HG03108 (cell line): ENCODE measurements around the gene SNX19.

Experiments used
- ATAC-seq: cut with Tn5 transposase; IDR thresholded peaks from one replicate; pipeline ENCODE4 v1.9.1; 2021; ENCODE audit warnings: moderate library complexity; ENCODE audit not compliant: unreplicated experiment

Gene SNX19

DNA sequence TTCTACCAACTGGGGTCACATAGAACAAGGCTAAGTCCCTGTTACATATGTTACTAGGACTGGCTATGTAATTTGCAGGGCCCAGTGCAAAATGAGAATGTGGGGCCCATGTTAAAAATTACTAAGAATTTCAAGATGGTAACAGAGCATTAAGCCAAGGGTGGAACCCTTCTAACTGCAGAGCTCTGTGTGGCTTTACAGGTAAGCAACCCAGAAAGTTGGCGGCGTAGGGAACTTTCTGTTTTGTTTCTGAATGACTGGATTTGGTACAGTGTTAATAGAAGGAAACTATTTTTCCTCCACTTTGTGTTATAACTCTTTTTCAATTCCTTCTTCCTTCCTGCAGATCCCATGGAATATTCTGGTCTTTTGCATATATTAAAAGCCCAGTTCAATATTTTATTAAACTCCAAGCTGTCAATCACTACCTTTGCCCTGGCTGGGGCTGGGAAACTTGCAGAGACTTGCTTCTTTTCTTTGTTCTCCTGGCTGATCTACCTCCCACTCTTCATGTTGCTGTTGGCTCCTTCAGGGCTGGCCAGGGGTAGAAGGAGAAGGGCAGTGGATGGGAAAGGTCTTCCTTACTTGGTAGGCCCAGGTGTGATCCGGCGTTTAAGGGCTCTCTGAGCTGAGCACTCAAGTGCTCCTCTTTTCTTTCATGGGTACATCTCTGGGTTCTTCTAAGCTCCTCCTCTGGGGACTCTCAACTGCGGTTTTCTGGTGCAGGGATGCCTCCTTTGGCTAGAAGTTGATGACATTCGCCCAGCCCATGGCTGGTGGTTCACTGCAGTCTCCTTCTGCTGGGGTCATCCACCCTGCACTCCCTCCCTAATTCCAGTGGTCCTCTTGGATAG, 67.7 kb downstream of the SNX19 start:
- ATAC-seq: no peak

DNA sequence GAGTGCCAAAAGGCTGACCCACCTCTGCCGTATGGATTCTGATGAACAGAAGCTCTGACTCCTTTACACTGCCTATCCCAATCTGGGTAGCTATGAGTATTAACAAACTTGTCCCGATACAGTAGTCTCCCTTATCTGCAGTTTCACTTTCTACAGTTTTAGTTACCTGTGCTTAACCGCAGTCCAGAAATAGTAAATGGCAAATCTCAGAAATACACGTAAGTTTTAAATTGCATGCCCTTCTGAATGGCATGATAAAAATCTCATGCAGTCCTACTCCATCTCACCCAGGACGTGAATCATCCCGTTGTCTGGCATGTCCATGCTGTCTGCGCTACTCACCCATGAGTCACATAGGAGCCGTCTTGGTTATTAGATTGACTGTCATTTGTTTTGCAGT, 68.8 kb downstream of the SNX19 start:
- ATAC-seq: no peak

DNA sequence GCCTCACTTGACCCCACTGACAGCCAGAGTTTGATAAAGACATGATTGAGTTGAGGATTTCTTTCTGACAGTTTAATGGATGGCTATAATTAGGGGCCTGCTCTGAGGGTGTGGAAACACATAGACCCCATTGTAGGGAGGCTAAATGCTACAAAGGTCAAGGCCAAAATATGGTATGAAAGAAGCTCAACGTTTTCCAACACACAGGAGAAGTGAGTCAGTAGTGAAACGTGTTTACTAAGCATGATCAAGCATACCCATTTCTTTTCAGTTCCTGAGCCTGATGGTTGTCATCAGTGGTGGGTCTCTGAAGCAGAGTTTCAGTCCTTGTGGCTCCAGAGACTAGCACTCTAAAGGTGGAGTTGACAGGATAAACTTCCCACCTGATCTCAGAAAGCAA, 69.7 kb downstream of the SNX19 start:
- ATAC-seq: no peak

DNA sequence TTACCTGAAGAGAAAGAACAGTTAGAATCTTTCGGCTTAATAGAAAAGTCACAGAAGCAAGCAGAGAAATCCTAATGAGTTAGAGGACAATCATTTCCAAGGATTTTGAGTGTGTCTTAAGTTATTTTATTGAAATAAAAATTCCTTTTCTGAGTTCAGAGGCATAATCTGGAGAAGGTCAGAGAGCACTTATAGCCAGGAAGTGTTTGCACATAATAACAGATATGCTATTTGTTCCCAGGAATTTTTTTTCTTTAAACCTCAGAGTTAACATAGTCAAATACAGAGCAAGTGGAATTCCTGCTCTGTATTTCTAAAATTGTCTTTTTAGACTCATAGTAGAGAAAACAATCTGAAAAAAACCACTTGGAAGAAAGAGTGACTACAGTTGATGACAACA, 74.3 kb downstream of the SNX19 start:
- no peak for ATAC-seq

DNA sequence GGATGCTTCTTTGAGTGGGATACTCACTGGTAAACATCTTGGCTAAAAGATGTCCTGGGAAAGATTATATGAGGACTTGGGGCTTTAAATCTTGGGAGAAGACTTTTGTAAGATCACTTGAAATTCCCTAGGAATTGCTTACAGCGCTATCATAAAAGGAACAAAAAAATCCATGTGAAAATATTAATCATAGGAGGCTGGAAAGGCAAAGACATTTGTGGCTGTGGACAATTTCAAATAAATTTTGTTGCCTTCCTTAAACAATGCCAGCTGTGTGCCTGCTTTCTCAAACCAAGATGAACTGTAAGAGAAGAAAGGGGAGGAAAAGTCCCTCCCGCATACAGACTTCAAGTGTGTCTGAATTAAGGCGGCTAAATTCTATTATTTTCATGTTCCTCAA, 75.6 kb downstream of the SNX19 start:
- ATAC-seq: no peak

DNA sequence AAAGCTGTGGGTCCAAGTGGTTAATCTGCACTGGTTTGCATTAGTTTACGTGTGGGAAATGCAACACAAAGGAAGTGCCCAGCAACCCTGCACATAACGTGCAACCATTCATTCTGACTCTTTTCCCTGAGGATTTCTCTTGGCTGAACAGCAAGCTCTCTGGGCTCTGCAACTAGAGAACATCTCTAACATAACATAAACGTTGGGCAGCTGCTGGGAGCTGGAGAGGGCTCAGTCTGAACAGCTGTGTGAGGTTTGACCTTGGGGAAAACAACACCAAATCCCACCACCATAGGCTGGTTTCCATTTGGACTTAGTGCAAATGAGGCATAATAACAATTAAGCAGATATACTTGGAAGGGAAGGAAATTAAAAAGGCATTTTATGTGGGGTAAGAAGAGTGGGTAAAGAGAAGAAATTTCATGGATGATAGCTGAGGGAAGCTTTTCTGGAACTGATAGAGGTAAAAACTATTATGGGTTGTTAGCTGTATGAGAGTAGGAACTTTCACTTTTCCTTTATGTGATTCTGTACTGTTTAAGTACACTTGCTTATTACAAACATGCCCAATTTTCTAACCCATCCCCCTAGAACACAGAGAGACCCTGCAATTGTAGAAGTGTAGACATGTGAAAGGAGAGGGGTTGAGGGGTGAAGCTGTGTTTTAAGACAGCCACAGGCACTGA, 76.2 kb downstream of the SNX19 start:
- no peak for ATAC-seq

DNA sequence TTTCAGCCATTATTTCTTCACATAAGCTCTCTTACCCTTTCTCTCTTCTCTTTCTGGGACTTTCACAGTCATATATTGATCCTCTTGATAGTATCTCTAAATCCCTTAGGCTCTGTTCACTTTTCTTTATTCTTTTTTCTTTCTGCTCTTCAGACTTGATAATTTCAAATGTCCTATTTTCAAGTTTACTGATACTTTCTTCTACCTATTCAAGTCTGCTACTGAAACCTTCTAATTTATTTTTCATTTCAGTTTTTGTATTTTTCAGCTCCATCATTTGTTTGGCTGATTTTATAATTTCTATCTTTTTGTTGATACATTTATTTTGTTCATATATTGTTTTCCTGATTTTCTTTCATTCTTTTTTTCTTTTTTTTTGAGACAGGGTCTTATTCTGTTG, 79.1 kb downstream of the SNX19 start:
- no peak for ATAC-seq

DNA sequence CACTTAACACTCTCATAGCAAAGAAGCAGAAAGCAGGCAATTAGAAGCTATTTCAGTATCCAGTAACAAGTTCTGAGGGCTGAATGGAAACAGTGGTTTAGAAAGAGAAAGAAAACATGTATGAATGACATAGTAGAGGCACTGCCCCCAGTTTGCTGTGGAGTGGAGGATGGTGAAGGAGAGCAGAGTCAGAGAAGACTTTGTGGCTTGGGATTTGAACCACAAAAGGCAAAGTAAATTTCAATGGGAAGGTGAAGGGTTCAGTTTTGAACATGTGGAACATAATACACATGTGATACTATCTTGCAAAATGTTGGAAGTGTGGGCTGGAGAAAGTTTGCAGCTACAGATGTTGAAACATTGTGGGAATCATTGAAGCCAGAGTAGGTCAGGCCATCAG, 81.4 kb downstream of the SNX19 start:
- no peak for ATAC-seq

DNA sequence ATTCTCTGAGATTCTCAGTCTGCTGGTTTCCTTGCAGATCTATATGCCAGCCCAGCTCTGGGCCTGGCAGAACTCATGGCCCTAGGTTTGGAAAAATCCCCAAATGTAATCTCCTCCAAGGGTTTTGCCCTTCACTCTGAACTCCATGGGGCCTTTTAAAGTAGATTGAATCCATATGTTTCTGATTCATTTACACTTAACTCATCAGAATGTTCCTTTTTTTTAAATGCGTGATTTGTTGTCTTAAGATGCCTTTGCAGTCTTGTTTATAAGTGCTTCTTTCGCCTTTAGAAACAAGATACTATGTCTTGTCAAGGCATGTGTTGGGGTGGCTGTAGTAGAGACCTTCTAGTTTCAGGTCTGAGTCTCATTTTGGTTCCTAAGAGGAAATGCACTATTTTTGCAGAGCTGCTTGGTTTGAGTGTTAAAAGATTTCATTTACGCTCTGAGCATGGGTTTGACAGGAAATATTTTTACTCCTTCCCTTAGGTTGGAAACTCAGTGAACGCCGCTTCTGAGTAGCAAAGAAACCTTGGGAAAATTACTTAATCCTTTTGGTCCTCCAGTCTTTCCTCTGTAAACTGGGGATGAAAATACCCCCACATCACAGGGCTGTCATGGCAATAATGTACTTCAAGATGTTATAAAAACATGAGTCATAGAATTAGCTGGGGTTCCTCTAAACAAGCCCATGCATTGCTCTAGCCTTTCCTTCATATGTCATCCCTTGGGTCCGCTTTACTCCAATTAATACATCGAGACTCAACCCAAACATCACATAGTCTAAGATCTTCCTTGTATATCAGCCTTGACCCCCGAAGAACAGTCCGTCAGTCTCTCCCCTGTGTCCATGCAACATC, 83.5 kb downstream of the SNX19 start:
- ATAC-seq: no peak

DNA sequence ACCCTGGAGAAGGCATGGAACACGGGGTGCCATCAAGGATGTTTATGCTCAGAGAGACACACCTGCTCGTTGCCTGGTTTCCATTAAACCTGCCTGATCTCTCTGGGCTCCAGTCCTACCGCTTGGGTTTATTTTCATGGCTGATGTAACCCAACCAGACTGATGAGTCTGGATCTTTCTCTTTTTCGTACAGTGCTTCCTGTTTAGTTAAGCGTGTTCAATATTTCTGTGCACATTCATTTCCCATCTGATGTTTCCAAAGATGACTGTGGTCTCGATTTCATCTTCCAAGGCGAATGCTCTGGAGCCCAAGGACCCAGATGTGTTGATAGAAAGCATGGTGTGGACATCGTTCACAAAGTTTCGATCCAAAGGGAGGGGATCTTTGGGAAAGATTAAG, 84.3 kb downstream of the SNX19 start:
- no peak for ATAC-seq

DNA sequence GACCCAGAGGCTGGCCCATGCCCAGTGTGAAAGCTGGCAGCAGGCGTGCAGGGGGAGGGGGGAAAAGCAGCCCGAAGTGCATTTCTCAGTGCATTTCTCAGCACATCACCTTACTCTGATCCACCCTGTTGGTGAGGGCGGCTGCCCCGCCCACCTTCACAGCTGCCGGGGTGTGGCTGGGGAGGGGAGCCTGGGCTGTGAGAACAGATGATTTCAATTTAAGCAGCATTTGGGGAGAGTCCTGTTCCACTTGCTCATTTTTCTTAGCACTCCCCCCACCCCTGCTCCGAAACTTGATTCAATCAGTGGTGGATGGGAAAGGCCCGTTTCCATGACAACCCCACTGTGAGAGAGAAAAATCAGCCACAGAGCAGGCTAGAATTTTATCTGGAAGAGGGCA, 84.8 kb downstream of the SNX19 start:
- ATAC-seq: no peak

DNA sequence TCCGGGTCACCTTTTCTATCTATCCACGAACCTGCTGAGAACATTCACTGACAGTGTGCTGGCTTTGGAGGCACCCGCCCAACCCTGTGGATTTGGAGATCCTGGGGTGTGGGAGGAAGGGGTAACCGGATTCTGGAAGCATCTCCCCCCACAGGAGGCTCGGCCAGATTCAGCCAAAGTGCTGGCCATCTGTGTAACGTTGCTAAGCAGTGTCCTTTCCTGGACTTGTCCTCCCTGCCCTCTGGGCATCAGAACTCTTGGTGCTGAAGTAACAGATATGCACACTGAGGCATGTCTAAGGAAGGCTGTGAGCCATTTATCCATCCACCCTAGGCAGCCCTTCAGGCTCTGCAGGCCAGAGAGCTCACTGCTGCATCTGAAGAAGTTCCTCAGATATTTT, 85.7 kb downstream of the SNX19 start:
- ATAC-seq: no peak

DNA sequence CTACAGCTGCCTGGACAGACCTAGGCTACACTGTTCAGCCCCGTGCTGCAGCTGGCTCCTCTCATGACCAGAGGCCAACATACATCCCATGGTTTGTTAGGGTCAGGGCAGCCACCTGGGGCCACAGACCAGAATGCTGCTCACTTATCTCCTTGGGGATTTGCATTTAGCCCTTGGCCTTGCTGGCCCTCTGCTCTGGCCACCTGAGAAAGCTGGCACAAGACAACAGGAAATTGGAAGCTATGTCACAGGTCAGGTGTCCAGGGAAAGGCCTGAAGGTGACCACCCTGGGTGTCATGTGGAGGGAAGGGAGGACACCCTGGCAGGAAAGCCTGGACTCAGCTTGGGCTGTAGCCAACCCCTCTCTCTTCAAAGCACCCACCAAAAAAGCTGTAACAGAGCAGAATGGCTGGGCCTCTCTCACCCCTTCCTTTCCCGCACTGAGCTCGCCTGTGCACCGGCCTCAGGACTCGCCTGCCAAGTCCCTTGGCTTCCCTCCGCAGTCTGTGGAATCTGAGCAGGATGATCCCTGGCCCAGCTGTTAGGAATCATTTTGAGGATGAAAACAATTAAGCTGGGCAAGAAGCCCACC, 86.3 kb downstream of the SNX19 start:
- no peak for ATAC-seq

DNA sequence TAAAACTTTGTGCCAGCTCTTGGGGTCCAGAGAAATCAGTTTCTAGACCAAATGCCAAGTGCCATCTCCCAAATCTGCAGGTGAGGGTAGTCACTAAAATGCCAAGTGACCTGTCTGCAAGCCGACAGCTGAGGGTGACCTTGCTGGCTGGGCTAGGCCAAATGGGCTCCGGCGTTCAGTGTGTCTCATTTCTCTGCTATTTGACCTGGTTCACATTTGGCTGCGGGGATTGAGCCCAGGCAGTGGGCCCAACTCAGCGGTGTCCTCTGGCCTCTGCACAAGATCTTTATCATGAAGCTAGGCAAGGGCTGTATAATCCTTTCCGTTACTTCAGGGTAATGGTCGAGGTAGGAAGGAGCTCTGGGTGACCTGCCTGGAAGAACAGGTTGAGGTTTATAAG, 87.5 kb downstream of the SNX19 start:
- ATAC-seq: no peak

DNA sequence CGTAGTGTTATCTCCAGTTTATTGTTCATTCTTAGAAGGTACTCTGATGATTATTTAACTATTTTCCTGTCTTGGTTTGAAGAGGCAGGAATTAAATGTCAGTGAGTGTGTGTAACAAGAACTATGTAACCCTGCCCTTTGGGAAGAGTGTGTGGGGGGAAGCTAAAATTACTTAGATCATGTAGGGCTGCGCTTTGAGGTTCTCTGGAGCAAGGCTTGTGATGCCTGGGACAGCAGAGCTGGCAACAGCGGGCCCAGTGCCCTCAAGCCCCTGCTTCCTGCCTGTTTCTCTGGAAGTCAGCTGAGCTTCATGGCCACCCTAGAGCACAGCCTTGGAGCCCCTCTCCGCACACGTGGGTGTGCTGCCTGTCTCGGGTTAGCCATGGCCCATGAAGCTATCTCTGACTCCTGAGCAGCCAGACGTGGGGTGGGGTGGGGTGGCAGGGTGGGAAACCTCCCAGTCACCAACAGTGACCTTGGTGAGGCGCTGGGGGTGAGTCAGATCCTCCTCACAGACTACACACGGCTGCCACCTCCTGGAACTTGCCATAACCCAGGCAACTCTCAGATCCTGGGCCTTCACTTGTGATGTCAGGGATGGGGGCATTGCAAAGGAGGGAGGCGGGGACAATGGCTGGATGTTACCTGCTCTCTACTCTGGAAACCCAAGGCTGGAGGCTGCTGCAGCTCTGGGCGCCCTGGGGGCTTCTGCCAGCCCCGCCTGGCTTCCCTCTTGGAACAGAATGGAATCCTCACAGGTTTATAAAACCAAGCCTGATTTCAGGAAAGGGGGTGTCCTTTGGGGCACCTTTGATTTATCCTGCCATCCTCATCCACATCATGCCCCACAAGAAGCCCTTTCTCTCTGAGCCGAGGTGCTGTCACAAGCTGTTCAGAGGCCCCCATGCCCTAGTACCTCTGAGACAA, 88.6 kb downstream of the SNX19 start:
- ATAC-seq: no peak

DNA sequence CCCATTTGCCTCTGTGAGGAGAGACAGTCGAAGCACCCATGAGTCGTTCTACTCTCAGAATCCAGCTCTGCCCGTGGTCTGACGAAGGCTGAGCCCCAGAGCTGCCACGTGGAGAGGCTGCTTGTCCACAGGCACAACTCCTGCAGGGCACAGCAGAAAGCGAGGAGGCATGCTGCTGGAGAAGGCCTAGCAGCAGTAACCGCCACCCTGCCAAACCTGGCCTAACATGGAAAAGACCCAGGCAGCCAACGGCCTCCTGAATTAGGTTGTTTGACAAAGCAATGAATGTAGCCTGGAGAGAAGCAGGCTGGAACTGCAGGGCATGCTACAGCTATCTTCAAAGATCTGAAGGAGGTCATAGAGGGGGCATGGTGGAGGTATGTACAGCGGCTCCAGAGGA, 89.7 kb downstream of the SNX19 start:
- ATAC-seq: no peak

DNA sequence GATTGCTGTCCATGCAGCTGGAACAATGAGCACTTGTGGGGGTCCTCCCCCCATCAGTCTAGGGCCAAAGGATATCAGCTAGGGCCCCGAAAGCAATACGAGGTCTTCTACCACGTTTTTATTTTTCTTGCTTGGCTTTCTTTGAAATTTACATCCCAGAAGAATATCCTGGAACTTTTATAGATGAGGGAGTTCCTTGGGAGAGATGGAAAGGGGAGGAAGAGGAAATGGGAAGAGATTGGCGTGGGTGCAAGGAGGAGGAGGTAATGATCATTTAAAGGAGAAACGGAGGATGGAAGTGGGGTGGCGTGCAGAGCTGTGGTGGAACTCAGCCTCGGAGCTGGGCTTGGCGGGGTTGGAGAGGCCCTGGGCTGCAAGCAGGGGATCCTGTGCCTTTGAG, 90.3 kb downstream of the SNX19 start:
- ATAC-seq: no peak

DNA sequence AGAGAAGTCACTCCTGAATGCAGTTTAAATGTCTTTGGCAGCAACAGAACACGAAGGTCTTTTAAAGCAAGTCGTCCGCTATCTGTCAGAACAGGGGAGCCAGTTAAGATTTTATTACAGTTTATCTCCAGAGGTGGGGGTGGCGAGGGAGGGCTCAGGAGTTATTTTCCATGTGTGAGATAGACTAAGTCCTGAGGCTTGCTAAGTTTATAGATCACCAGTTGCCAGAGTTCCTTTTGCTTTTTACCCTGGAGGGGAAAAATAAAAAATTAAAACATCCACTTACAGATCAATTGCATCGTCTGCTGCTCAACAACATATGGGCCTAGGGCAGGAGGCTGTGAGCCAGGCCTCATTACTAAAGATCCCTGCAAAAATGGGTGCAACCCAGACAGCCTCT, 90.7 kb downstream of the SNX19 start:
- no peak for ATAC-seq
